NCI-H146 (cell line): ENCODE data around the gene RPS6KC1.
"Not testable (repeated sequence)": the region's sequence is repeated elsewhere in the genome, so short reads cannot be mapped to it uniquely, and the experiment has no call there.

Experiments used
- DNase-seq: peaks from one replicate; lab custom pipeline; 2025; lab: John Stamatoyannopoulos, UW

The RPS6KC1 gene

GRCh38 chr1:213110349-213111300 is 59.6 kb downstream of the RPS6KC1 start:
- DNase-seq: no peak

GRCh38 chr1:213111502-213111901 is 60.5 kb downstream of the RPS6KC1 start:
- DNase-seq: no peak

GRCh38 chr1:213112723-213113122 is 61.7 kb downstream of the RPS6KC1 start:
- DNase-seq: not testable (repeated sequence)

GRCh38 chr1:213117699-213118180 is 66.7 kb downstream of the RPS6KC1 start:
- DNase-seq: not testable (repeated sequence)

- DNase-seq: no peak
Observed at GRCh38 chr1:213119794-213120193, 68.8 kb downstream of the RPS6KC1 start.

GRCh38 chr1:213120386-213120785 is 69.3 kb downstream of the RPS6KC1 start:
- no peak for DNase-seq

GRCh38 chr1:213120961-213121360 is 69.9 kb downstream of the RPS6KC1 start:
- no peak for DNase-seq

GRCh38 chr1:213122514-213122929 is 71.5 kb downstream of the RPS6KC1 start:
- peak; percentile 70 for DNase-seq

- no peak for DNase-seq
Observed at GRCh38 chr1:213123087-213123486, 72.0 kb downstream of the RPS6KC1 start.

- peak; percentile 82 for DNase-seq
Observed at GRCh38 chr1:213123536-213123935, 72.5 kb downstream of the RPS6KC1 start.

GRCh38 chr1:213124590-213124989 is 73.5 kb downstream of the RPS6KC1 start:
- DNase-seq: no peak

GRCh38 chr1:213125643-213126042 is 74.6 kb downstream of the RPS6KC1 start:
- no peak for DNase-seq

- peak; percentile 7 for DNase-seq
Observed at GRCh38 chr1:213127074-213127473, 76.0 kb downstream of the RPS6KC1 start.

- peak; percentile 46 for DNase-seq
Observed at GRCh38 chr1:213131851-213132655, 81.0 kb downstream of the RPS6KC1 start.

GRCh38 chr1:213135572-213135971 is 84.5 kb downstream of the RPS6KC1 start:
- peak; percentile 7 for DNase-seq

- peak; percentile 70 for DNase-seq
Observed at GRCh38 chr1:213136190-213136917, 85.3 kb downstream of the RPS6KC1 start.

GRCh38 chr1:213138391-213138790 is 87.3 kb downstream of the RPS6KC1 start:
- peak; percentile 90 for DNase-seq

- DNase-seq: no peak
Observed at GRCh38 chr1:213138892-213139291, 87.9 kb downstream of the RPS6KC1 start.

- no peak for DNase-seq
Observed at GRCh38 chr1:213148905-213149304, 97.9 kb downstream of the RPS6KC1 start.

GRCh38 chr1:213150090-213150489 is 99.0 kb downstream of the RPS6KC1 start:
- not testable (repeated sequence) for DNase-seq

GRCh38 chr1:213154056-213154685 is 103.1 kb downstream of the RPS6KC1 start:
- DNase-seq: no peak
